ENCODE results near the gene TUBB2A. TPM values are rescaled to one million over a fixed set of nuclear protein-coding genes. Genes with fewer than 3 reads are reported as not detected.
"Not testable (repeated sequence)": the region's sequence is repeated elsewhere in the genome, so short reads cannot be mapped to it uniquely, and the experiment has no call there.

TUBB2A gene
- total RNA-seq, 2 donors from 2014 or later: 17.2 to 39.6 TPM

GRCh38 chr6:3193102-3193849, 35.9 kb upstream of the TUBB2A start:
- 89% methylated on average over 23 of the region's 23 CpGs for WGBS
- H3K27ac ChIP-seq: no peak overlapping the region
- TF ChIP-seq POLR2A (IDR thresholded peaks at IDR 0.05): no peak
- no peak for TF ChIP-seq CTCF (IDR thresholded peaks at IDR 0.05)
- TF ChIP-seq POLR2AphosphoS5 (IDR thresholded peaks at IDR 0.05): no peak
- H3K27me3 ChIP-seq (replicated peaks; ENCODE audit: insufficient read depth): no peaks in the 10 kb centered on the region
- H3K36me3 ChIP-seq: no peaks in the 10 kb centered on the region
- H3K4me1 ChIP-seq (replicated peaks): no peaks in the 10 kb centered on the region
- no peak overlapping the region for H3K4me3 ChIP-seq
- intact Hi-C loops (cut with DNase I): no loop called here
- no peaks in the 10 kb centered on the region for H3K9me3 ChIP-seq
- no peak for DNase-seq (ENCODE audit: low spot score)

- H3K4me3 ChIP-seq: no peak overlapping the region
- DNase-seq (ENCODE audit: low spot score): no peak
- intact Hi-C loops (cut with DNase I): no loop called here
- no peaks in the 10 kb centered on the region for H3K9me3 ChIP-seq
- WGBS: 90% methylated on average over 5 of the region's 5 CpGs
- TF ChIP-seq POLR2AphosphoS5 (IDR thresholded peaks at IDR 0.05): no peak
- no peak for TF ChIP-seq POLR2A (IDR thresholded peaks at IDR 0.05)
- no peak for TF ChIP-seq CTCF (IDR thresholded peaks at IDR 0.05)
- H3K27ac ChIP-seq: no peak overlapping the region
- H3K27me3 ChIP-seq (replicated peaks; ENCODE audit: insufficient read depth): no peaks in the 10 kb centered on the region
- H3K4me1 ChIP-seq (replicated peaks): no peaks in the 10 kb centered on the region
- no peaks in the 10 kb centered on the region for H3K36me3 ChIP-seq
These were observed 33.4 kb upstream of the TUBB2A start for GRCh38 chr6:3190779-3191178.

GRCh38 chr6:3190056-3190455, 32.7 kb upstream of the TUBB2A start:
- 75% methylated on average over 4 of the region's 4 CpGs for WGBS
- Histone ChIP-seq H3K4me3 (no peak overlapping the region), H3K4me1 (replicated peaks) (no peaks in the 10 kb centered on the region), H3K36me3 (no peaks in the 10 kb centered on the region), H3K27me3 (replicated peaks; ENCODE audit: insufficient read depth) (no peaks in the 10 kb centered on the region), H3K9me3 (no peaks in the 10 kb centered on the region), H3K27ac (no peak overlapping the region)
- intact Hi-C loops (cut with DNase I): no loop called here
- TF ChIP-seq POLR2A (IDR thresholded peaks at IDR 0.05) (no peak), POLR2AphosphoS5 (IDR thresholded peaks at IDR 0.05) (no peak), CTCF (IDR thresholded peaks at IDR 0.05) (no peak)
- DNase-seq (ENCODE audit: low spot score): no peak

GRCh38 chr6:3189192-3189591, 31.8 kb upstream of the TUBB2A start:
- H3K27me3 ChIP-seq (replicated peaks; ENCODE audit: insufficient read depth); H3K4me3 ChIP-seq; H3K36me3 ChIP-seq; intact Hi-C loops (cut with DNase I); H3K9me3 ChIP-seq; H3K27ac ChIP-seq; H3K4me1 ChIP-seq (replicated peaks); DNase-seq (ENCODE audit: low spot score): not testable (repeated sequence)
- 96% methylated on average over 10 of the region's 10 CpGs for WGBS

GRCh38 chr6:3188262-3188661, 30.9 kb upstream of the TUBB2A start:
- WGBS: 90% methylated on average over 7 of the region's 7 CpGs
- DNase-seq (ENCODE audit: low spot score): no peak

More at GRCh38 chr6:3188262-3188661, 30.9 kb upstream of the TUBB2A start:
- Histone ChIP-seq H3K27me3 (replicated peaks; ENCODE audit: insufficient read depth) (no peaks in the 10 kb centered on the region), H3K4me1 (replicated peaks) (no peaks in the 10 kb centered on the region), H3K36me3 (no peaks in the 10 kb centered on the region), H3K4me3 (no peak overlapping the region), H3K9me3 (no peaks in the 10 kb centered on the region), H3K27ac (no peak overlapping the region)
- TF ChIP-seq CTCF (IDR thresholded peaks at IDR 0.05) (no peak), POLR2AphosphoS5 (IDR thresholded peaks at IDR 0.05) (no peak), POLR2A (IDR thresholded peaks at IDR 0.05) (no peak)
- intact Hi-C loops (cut with DNase I): no loop called here

Data from prostate gland (tissue), 2 donors.